ENCODE results near the gene DCTN2.

DNA sequence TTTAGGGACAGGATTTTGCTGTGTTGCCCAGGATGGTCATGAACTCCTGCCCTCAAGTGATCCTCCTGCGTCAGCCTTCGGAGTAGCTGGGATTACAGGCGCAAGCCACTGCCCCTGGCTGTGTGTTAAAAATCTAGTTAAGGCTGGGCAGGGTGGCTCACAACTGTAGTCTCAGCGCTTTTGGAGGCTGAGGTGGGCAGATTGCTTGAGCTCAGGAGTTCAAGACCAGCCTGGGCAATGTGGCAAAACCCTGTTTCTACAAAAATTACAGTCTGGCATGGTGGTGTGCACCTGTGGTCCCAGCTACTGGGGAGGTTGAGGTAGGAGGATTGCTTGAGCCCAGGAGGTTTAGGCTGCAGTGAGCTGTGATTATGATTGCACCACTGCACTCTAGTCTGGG is 35.8 kb downstream of the DCTN2 start:
- no peak for TF ChIP-seq GATA2 (IDR thresholded peaks at IDR 0.05; ENCODE audit: low read depth, low read length)
- no peak for TF ChIP-seq GATA3 (IDR thresholded peaks at IDR 0.05; ENCODE audit: low read depth, low read length)

All from SH-SY5Y (cell line).